C4-2B (cell line): ENCODE results near the gene TTLL1.

Experiments used
- H3K27ac ChIP-seq: fragments of 450-650 bp; 2 replicates; pipeline ENCODE4 v1.5.1; 2017
- CTCF ChIP-seq: fragments of 450-650 bp; conservative IDR thresholded peaks from 2 replicates; pipeline ENCODE4 v1.5.1; 2017; ENCODE audit warnings: mild to moderate bottlenecking
- ZFX ChIP-seq: fragments of 450-650 bp; IDR thresholded peaks from 2 replicates; pipeline ENCODE4 v1.6.1; 2017

Gene TTLL1

GRCh38 chr22:42991010-42991651 lies 98.1 kb downstream of the TTLL1 start:
- TF ChIP-seq CTCF (no peak), ZFX (no peak)
- H3K27ac ChIP-seq, result peak overlapping the region; percentile 1; the same call in 1 of the 2 replicates

GRCh38 chr22:42990131-42990838 lies 98.9 kb downstream of the TTLL1 start:
- TF ChIP-seq ZFX (no peak), CTCF (no peak)
- H3K27ac ChIP-seq, result no peak overlapping the region; the same call in 1 of the 2 replicates
